CD4-positive, alpha-beta T cell treated with Interleukin-6 at 100 ng/mL for 8 hours (primary cell): Measurements from ENCODE around the gene DNAAF1.
"Not testable (repeated sequence)": the region's sequence is repeated elsewhere in the genome, so short reads cannot be mapped to it uniquely, and the experiment has no call there.

Source experiments
- DNase-seq: peaks from one replicate; pipeline ENCODE4 v3.0.0-alpha.2; 2020; ENCODE audit warnings: mixed read lengths, low spot score

DNAAF1 gene

GRCh38 chr16:84184775-84185174, 39.7 kb downstream of the DNAAF1 start:
- DNase-seq, result no peak

DNA sequence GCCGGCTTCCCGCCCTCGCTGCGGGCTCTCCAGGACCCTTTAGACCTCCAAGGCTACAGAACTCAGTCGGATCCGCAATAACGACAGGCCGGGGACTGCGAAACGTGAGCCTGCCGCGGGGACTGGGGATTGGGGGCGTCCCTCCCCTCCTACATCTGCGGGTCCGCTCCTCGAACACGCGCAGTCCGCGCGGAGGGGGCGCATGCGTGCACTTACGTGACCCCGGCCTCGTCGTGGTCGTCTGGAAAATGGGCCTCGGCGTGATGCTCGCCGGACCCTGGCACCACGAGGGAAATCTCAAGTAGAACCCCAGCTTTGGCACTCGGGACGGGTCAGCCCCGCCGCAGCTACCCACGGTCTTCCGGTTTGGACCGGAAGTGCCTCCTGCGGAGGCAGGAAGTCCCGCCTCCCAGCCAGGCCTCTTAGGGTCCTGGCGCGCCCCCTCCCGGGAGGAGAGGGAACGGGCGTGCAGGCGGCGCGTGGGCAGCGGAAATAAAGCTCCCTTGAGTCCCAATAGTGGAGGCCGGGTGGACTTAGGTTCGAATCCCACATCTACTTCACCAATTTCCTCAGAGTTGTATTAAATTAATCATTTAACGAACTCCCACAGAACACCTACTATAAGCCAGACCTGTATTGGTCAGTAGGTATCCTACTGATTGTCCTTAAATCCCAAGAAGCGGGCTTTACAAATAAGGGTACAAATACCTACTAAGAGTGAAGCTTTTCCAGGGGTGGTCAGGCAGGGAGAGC, 41.8 kb downstream of the DNAAF1 start, which contains the start of gene TAF1C:
Gene TAF1C, minus strand, starts transcription at position 373 of the 753 bp plus-strand sequence. CDS start 2,069 bp downstream, outside the sequence.
- peak; percentile 89 for DNase-seq

DNA sequence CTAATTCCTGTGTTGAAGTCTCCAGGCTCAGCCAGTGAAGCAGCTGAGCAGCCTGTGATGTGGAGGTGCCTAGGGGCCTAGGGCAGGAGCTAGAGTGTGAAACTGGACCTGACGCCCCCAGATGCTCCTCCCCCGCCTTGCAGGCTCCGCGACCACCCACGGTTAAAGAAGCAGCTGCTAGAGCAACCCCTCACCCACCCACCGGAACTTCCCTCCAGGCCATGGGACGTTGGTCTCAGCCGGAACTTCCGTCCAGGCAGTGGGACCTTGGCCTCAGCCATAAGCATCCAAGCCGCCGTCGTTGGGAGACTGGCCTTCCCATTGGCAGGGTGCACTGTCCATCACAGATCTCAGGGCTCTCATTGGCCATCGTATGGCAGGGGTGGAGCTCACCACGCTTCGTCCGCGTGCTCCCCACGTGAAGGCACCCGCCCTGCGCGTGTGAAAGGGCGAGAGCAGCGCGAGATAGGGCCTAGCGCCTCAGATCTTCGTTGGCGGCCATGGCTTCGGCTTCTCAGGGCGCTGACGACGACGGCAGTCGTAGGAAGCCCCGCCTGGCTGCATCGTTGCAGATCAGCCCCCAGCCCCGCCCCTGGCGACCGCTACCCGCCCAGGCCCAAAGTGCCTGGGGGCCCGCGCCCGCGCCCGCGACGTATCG, 45.8 kb downstream of the DNAAF1 start, which contains the start of gene ADAD2:
Gene ADAD2, plus strand, starts transcription at position 427 of the 658 bp plus-strand sequence. Its CDS starts 74 bp downstream, at position 501.
- no peak for DNase-seq

GRCh38 chr16:84191466-84191865, 46.4 kb downstream of the DNAAF1 start:
- no peak for DNase-seq

DNA sequence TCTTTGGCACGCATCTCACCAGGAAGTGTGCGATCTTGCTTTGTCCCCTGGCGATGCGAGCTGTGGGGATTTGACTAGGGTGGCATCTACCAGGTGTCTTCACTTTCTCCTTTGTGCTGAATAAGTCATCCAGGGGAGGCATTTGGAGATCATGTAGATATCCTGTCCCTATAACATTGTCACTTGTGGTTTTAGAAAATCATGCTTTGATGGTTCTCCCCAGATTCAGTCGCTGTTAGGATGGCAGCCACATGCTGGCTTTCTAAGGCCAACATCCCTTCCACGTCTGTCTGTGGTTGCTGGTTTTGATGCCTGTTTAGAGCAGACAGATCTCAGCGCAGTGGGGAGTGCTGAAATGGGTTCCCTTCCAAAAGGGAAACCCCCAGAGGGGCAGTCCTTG, 48.4 kb downstream of the DNAAF1 start:
- DNase-seq, result no peak

DNA sequence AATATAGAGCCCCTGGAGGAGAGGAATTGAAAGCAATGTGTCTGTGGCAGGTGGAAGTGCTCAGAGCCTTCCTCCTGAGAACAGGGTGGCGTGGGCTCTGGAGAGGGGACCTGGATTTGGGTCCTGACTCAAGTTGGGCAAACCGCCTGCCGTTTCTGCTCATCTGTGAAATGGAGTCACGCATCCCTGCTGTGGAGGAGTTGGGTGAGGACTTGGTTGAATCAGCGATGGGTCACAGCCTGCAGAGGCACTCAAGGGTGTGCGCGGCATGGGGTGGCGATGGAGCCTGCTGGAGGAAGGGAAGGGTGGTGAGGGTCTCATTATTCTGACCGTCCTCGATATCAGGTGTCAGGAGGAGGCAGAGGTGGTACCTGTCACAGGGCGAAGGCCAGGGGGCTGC, 48.9 kb downstream of the DNAAF1 start:
- no peak for DNase-seq

GRCh38 chr16:84194470-84195200, 49.5 kb downstream of the DNAAF1 start:
- peak; percentile 38 for DNase-seq

DNA sequence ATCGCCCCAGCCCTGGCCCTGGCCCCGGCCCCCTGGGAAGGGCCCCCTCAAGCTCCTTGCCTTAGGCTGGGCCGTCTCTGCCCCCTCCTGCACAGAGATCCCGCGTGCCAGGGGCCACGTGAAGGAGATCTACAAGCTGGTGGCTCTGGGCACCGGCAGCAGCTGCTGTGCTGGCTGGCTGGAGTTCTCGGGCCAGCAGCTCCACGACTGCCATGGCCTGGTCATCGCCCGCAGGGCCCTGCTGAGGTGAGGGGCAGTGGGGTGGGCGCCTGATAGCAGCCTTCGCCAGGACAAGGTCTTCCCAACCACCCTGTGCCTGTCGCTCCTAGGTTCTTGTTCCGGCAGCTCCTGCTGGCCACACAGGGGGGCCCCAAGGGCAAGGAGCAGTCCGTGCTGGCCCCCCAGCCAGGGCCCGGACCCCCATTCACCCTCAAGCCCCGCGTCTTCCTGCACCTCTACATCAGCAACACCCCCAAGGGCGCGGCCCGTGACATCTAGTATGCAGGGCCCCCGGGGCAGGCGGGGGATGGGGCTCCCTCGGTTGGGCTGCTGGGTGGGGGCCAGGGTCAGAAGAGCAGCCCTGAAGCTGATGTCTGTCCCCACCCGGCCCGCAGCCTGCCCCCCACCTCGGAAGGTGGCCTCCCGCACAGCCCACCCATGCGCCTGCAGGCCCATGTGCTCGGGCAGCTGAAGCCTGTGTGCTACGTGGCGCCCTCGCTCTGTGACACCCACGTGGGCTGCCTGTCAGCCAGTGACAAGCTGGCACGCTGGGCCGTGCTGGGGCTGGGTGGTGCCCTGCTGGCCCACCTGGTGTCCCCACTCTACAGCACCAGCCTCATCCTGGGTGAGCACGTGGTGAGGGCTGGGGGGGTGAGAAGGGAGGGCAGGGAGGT, 50.3 kb downstream of the DNAAF1 start:
- DNase-seq, result no peak

GRCh38 chr16:84196101-84196500, 51.0 kb downstream of the DNAAF1 start:
- DNase-seq, result no peak

DNA sequence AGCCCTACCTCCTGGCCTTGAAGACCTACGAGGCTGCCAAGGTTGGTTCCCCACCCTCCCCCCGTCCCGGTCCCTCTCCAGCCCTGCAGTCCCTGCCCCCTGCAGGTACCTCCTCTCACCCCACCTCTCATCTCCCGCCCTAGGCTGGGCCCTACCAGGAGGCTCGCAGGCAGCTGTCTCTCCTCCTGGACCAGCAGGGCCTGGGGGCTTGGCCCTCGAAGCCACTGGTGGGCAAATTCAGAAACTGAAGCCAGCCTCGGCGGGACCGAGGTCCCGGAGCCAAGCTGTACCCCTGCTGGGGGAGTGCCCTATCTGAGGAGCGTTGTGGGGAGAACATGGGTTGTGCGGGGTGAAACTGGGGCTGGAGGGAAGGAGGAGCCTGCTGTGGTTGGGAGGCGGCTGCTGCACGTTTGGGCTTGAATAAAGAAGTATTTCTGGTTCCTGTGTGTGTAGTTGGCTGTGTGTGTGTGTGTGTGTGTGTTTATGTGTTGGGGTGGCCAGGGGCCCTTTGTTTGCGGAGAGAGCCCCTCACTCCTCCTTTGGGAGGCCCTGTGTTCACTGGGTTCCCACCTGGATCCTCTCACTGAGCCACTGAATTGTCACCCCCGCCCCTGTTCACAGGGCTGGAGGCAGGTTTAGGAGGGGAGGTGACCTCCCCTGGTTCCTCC, 51.8 kb downstream of the DNAAF1 start:
- no peak for DNase-seq

DNA sequence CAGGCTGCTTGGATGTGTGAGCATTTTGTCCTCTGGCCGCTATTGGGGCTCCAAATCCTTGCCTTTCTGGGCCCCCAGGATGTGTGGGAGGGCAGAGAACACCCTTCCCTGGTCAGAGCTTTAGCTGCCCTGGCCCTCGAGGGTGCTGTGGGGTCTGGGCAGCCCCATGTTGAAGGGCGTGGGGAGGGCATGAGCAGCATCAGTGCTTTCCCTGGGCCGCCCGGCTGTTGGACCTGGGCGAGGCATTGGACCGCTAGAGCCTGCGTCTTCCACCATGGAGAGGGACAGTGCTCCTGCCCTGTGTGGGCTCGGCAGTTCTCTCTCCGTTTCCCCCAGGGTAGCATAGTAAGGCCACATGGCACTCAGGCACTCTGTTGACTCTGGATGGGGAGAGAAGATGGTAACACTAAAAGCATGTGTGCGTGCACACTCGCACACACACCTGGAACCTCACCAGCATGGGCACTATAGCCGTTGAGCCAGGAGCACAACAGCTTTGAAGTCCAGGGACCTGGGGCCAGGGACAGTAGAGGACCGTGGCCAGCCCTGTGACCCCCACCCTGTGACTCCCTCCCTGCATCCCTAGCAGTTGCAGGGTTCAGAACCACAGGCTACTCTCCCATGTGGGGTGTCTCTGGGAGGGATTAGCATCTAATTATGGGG, 52.5 kb downstream of the DNAAF1 start:
- DNase-seq, result no peak

DNA sequence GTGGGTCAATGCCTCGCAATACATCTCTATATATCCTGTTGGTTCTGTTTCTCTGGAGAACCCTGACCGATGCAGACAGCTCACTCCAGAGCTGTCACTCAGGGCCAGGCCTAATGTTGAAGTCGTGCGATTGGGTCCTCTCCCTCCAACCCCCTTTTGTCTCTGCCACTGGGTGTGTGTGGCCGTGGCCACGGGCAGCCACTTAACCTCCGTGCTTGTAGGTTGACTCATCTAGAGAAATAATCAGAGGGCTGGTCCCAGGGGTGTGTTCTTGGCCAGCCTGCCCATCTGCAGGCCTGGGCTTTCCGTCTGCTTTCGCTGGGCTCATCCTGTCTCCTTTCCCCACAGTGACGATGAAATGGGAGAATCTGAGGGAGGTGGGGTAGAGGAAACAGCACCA, 53.3 kb downstream of the DNAAF1 start:
- no peak for DNase-seq

- no peak for DNase-seq
These were observed 54.0 kb downstream of the DNAAF1 start for GRCh38 chr16:84199097-84199496.

- DNase-seq, result no peak
These were observed 54.8 kb downstream of the DNAAF1 start for GRCh38 chr16:84199861-84200260.

GRCh38 chr16:84204551-84204950, 59.4 kb downstream of the DNAAF1 start:
- not testable (repeated sequence) for DNase-seq

DNA sequence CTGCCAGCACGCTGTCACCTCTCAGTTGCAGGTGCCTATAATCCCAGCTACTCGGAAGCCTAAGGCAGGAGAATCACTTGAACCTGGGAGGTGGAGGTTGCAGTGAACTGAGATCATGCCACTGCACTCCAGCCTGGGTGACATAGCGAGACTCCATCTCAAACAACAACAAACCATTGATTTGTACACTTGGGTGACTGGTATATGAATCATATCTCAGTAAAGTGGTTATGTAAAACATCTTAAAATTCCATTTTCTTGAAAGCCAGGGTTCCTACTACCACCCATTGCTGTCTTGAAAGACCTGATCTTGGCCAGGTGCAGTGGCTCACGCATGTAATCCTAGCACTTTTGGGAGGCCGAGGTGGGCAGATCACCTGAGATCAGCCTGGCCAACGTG, 60.0 kb downstream of the DNAAF1 start:
- not testable (repeated sequence) for DNase-seq

- no peak for DNase-seq
These were observed 61.0 kb downstream of the DNAAF1 start for GRCh38 chr16:84205976-84206691.

DNA sequence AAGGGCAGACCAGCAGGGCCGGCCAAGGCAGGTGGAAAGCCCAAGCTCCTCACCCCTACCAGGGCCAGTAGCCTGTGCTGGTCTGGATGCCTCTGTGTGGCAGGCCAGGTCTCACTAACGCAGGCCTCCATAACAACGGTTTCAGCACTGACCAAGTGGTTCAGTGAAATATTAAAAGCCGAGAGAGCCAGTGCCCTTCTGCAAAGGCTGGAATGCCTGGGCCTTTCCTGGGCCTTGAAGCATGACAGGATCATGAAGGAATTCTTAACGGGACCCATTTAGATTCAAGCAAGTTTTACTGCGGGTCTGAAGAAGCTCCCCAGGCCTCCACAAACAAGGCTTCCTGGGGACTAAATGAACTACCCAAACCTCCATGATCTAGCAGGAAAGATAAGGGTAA, 62.1 kb downstream of the DNAAF1 start:
- no peak for DNase-seq

DNA sequence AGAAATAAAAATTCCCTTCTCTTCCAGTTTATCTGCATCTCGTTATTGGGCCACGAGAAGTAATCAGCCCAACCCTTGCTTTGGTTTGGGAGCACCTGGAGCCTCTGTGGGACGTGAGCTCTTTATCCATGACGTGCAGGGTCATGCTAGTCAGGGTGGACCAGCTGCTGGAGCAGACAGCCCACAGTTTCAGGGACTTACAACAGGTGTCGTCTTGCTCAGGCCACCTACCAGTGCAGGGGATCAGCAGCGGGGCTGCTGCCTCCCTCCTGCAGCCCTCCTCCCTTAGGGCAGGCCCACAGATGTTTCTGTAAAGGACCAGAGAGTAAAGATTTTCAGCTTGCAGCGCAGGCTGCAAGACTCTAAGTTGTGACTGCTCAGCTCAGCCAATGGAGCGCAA, 62.8 kb downstream of the DNAAF1 start:
- DNase-seq, result no peak

DNA sequence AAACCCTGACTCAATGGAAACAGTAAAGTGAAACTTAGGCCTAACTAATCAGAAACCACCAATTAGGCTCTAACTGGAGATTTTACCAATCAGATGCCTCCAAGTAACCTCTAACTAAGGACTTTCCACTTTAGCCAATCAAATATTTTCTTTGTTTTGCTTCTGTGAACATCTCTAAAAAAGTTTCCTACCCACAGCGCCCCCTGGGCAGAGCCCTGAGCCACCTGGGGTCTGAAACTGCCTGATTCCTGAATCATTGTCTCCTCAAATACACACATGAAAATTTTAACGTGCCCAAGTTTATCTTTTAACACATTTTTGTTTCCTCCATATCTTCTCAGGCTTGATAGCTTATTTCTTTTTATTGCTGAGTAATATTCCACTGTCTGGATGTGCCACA, 64.9 kb downstream of the DNAAF1 start:
- no peak for DNase-seq
